HG03159 (cell line): ENCODE results near the gene HSFY2.
"Not testable (repeated sequence)": the region's sequence is repeated elsewhere in the genome, so short reads cannot be mapped to it uniquely, and the experiment has no call there.

ENCODE experiments used
- ATAC-seq: cut with Tn5 transposase; IDR thresholded peaks from one replicate; pipeline ENCODE4 v1.9.1; 2021; ENCODE audit warnings: mild to moderate bottlenecking, moderate library complexity; ENCODE audit not compliant: unreplicated experiment

The HSFY2 gene

DNA sequence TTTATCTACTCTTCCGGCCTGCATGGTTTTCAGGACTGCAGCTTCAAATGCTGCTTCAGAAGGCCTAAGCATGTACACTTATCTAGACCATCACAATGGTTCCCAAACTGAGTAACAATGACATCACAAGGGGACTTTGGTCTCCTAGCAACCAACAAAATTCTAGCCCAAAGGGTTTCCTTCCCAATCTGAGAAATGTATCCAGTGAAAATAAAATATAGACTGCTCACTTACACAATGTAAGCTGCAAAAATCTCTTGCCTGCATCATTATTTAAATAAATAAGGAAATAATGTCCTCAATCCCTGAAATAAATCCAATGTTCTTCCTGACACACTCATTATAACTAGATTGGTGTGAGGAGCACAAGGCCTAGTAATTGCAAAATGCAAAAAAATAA is at the start of gene HSFY2:
Gene HSFY2 (minus strand): TSS at position 101 of the 400 bp plus-strand sequence. CDS start 117 bp downstream, outside the sequence.
- ATAC-seq: not testable (repeated sequence)

GRCh38 chrY:18815751-18816150 is 42.2 kb upstream of the HSFY2 start:
- ATAC-seq: not testable (repeated sequence)

- ATAC-seq: not testable (repeated sequence)
These were observed 15.3 kb upstream of the HSFY2 start for GRCh38 chrY:18788757-18789406.

DNA sequence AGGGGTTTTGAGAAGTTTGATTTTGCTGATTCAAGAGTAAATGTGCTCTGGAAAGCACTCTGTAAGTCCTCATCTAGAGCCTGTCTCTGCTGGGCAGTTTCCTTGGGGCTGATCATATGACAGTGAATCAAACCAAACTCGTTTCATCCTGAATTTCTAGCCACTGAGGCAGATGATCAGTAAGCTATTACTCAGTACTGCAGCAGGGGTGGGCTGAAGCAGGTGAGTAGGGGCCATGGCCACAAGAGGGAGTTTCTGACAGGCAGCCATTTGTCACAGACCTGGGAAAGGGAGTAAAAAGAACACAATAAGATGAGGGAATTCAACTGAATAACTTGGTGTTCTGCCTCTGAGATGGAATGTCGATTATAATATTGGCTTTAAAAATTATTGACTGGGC is 19.5 kb downstream of the HSFY2 start:
- ATAC-seq: not testable (repeated sequence)

DNA sequence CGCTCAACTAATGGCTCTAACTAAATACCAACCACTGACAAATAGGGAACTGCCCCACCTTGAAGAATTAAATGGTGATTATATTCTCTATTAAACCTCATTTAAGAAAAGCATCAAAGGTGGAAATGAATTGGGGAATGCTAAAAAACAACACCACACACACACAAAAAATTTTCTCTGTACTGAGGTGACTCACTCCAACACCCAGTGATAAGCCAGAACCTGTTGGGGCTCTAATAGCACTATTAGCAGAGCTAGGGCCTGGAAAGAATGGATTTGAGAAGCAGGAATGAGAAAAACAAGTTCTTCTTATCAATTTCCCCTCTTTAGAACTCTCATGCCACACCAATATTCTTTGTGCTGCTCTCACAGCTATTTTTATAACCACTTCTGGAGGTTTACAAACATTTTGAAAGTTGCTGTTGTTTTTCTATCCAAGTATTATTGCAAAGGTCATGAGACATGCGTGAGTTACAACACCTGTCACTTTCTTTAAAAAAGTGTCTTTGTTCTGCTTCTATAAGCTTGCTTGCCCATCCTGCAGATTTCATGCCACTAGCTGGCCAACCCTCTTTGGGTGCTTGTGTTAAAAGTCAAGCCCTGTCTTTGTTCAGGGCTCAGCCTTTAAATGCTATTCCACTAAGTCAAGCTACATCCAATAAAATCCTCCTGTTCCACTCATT is 20.3 kb downstream of the HSFY2 start:
- ATAC-seq: not testable (repeated sequence)

DNA sequence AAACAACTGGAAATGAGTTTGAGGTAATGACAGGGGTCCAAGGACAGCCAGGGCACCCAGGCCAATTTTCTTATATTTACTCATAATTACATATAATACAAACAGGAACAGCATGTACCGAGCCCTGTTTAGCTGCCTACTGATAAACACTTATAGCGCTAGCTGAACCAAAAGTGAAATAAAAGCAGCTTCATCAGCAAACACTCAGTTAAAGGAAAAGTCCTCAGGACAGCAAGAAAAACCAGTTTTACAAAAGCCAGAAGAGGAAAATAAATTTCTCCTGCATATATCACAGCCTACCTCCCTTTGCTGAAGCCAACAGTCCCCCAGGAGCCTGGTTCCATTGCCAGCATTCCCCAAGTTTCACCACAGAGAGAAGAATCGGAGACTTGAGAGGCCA is 49.8 kb downstream of the HSFY2 start:
- ATAC-seq: not testable (repeated sequence)
